ENCODE results near the gene DSCAML1. TPM values are rescaled to one million over a fixed set of nuclear protein-coding genes. Genes with fewer than 3 reads are reported as not detected.

Gene DSCAML1
- total RNA-seq, 2 experiments from 2014 or later: 0.13 to 0.29 TPM

DNA sequence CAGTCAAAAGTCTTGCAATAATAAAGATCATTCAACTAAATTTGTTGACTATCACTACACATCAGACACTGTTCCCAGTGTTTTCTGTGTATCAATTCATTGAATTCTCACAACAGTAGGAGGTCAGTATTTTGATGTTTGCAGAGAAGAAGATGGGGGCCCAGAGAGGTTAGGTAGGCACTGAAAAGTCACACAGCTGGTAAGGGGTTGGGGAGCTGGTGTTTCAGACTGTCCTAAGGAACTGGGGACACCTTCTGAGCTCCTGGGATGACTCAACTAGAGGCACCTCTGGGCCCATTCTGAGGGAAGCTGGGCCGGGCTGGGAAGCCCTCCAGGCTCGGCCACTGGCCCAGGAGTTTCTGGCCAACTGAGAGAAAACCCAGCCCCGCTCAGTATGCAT lies 180.0 kb downstream of the DSCAML1 start:
- intact Hi-C loops (cut with micrococcal nuclease): no loop called here
- Mint-ChIP-seq H3K27ac (no peak overlapping the region), H3K9me3 (peaks cover 5% of the 10 kb centered on the region), H3K4me1 (ENCODE audit: low read depth) (no peaks in the 10 kb centered on the region), H3K27me3 (peaks cover 10% of the 10 kb centered on the region), H3K4me3 (no peak overlapping the region), H3K36me3 (ENCODE audit: low read depth) (no peaks in the 10 kb centered on the region)
- ATAC-seq (no peak), DNase-seq (no peak)
- ChIA-PET CTCF (interaction anchor here (7.2 kb wide), 1 partner anchor 192 kb away, joined by 100 read pairs; no protein-coding TSS in a partner anchor), POLR2A (no interaction called here)
- TF ChIP-seq, protein P1, sequence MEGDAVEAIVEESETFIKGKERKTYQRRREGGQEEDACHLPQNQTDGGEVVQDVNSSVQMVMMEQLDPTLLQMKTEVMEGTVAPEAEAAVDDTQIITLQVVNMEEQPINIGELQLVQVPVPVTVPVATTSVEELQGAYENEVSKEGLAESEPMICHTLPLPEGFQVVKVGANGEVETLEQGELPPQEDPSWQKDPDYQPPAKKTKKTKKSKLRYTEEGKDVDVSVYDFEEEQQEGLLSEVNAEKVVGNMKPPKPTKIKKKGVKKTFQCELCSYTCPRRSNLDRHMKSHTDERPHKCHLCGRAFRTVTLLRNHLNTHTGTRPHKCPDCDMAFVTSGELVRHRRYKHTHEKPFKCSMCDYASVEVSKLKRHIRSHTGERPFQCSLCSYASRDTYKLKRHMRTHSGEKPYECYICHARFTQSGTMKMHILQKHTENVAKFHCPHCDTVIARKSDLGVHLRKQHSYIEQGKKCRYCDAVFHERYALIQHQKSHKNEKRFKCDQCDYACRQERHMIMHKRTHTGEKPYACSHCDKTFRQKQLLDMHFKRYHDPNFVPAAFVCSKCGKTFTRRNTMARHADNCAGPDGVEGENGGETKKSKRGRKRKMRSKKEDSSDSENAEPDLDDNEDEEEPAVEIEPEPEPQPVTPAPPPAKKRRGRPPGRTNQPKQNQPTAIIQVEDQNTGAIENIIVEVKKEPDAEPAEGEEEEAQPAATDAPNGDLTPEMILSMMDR (IDR thresholded peaks at IDR 0.05): no peak

GRCh38 chr11:117614728-117615127 lies 182.3 kb downstream of the DSCAML1 start:
- Mint-ChIP-seq H3K27me3 (peaks cover 10% of the 10 kb centered on the region), H3K4me1 (ENCODE audit: low read depth) (peaks cover 6% of the 10 kb centered on the region), H3K27ac (no peak overlapping the region), H3K9me3 (no peaks in the 10 kb centered on the region), H3K4me3 (no peak overlapping the region), H3K36me3 (ENCODE audit: low read depth) (no peaks in the 10 kb centered on the region)
- ChIA-PET CTCF (no interaction called here), POLR2A (no interaction called here)
- intact Hi-C loops (cut with micrococcal nuclease): no loop called here
- TF ChIP-seq, protein P1 (IDR thresholded peaks at IDR 0.05): no peak
- DNase-seq (no peak), ATAC-seq (no peak)

- Mint-ChIP-seq H3K27ac (no peak overlapping the region), H3K4me3 (no peak overlapping the region), H3K4me1 (ENCODE audit: low read depth) (peaks cover 7% of the 10 kb centered on the region), H3K9me3 (no peaks in the 10 kb centered on the region), H3K36me3 (ENCODE audit: low read depth) (no peaks in the 10 kb centered on the region), H3K27me3 (peaks cover 10% of the 10 kb centered on the region)
- DNase-seq: no peak
- ChIA-PET POLR2A (no interaction called here), CTCF (interaction anchor here (0.8 to 1.2 kb wide), 2 partner anchors 8 to 187 kb away, joined by 3 to 4 read pairs; no protein-coding TSS in a partner anchor)
- intact Hi-C loops (cut with micrococcal nuclease): no loop called here
- TF ChIP-seq, protein P1 (IDR thresholded peaks at IDR 0.05): no peak
- ATAC-seq: no peak
These were observed 183.5 kb downstream of the DSCAML1 start for GRCh38 chr11:117613521-117613920.

- no peaks in the 10 kb centered on the region for H3K36me3 Mint-ChIP-seq (ENCODE audit: low read depth)
- DNase-seq: no peak
- H3K4me1 Mint-ChIP-seq (ENCODE audit: low read depth): peaks cover 9% of the 10 kb centered on the region
- ChIA-PET POLR2A (no interaction called here), CTCF (interaction anchor here (1.0 to 1.2 kb wide), 2 partner anchors 9 to 186 kb away, joined by 4 read pairs; no protein-coding TSS in a partner anchor)
- H3K4me3 Mint-ChIP-seq: no peak overlapping the region
- ATAC-seq: no peak
- no peaks in the 10 kb centered on the region for H3K9me3 Mint-ChIP-seq
- TF ChIP-seq, protein P1 (IDR thresholded peaks at IDR 0.05): no peak
- intact Hi-C loops (cut with micrococcal nuclease): no loop called here
- peaks cover 10% of the 10 kb centered on the region for H3K27me3 Mint-ChIP-seq
- H3K27ac Mint-ChIP-seq: no peak overlapping the region
These were observed 184.8 kb downstream of the DSCAML1 start for GRCh38 chr11:117612177-117612576.

DNA sequence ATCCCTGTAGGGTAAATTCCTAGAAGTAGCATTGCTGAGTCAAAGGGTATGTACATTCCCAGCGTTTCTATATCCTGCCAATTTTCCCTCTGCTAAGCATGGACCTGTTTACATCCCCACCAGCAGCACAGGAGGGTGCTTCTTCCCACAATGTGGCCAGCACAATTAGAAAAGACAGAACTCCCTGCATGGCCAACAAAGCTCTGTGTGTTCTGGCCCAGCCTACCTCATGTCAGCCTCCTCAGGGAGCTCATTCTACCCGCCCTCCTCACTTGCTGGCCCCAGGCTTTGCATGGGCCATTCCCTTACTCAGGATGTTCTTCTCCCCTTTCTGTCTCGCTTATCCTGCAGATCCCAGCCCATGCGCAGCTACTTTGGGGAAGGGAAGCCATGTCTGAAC lies 186.1 kb downstream of the DSCAML1 start:
- Mint-ChIP-seq H3K36me3 (ENCODE audit: low read depth) (no peaks in the 10 kb centered on the region), H3K27ac (no peak overlapping the region), H3K27me3 (peaks cover 8% of the 10 kb centered on the region), H3K4me3 (no peak overlapping the region), H3K4me1 (ENCODE audit: low read depth) (peaks cover 20% of the 10 kb centered on the region), H3K9me3 (no peaks in the 10 kb centered on the region)
- ATAC-seq (no peak), DNase-seq (no peak)
- TF ChIP-seq, protein P1 (IDR thresholded peaks at IDR 0.05): no peak
- intact Hi-C loops (cut with micrococcal nuclease): no loop called here
- ChIA-PET POLR2A (no interaction called here), CTCF (interaction anchor here (1.1 to 2.4 kb wide), 2 partner anchors 10 to 184 kb away, joined by 6 to 8 read pairs; no protein-coding TSS in a partner anchor)
